Tibial nerve (tissue), 4 donors: ENCODE measurements around the gene QKI.
A peak's percentile ranks its signal among the peaks of the same experiment; 100 is the strongest.

Source experiments
- EP300 ChIP-seq, 2 donors: sonication (generic); formaldehyde crosslinking; IDR thresholded peaks; one replicate each; pipeline ENCODE4 v1.6.1; 2017; ENCODE audit warnings: antibody characterized with exemption in 2 of 2, mild to moderate bottlenecking in 1 of 2
- POLR2A ChIP-seq, 2 donors: fragments of 450-650 bp; IDR thresholded peaks; one replicate each; pipeline ENCODE4 v1.6.1; 2017; ENCODE audit warnings: antibody characterized with exemption in 2 of 2, mild to moderate bottlenecking in 2 of 2, moderate library complexity in 2 of 2
- TF ChIP-seq, protein P1 (sequence below), 5 experiments: fragments of 200-600 bp in 3 of 5; fragments of 450-650 bp in 2 of 5; sonication (generic) in 3 of 5; IDR thresholded peaks; one replicate each; pipeline ENCODE4 v1.5.1; 2016 to 2019; ENCODE audit warnings: antibody characterized with exemption in 5 of 5, mild to moderate bottlenecking in 3 of 5, moderate library complexity in 2 of 5

DNA sequence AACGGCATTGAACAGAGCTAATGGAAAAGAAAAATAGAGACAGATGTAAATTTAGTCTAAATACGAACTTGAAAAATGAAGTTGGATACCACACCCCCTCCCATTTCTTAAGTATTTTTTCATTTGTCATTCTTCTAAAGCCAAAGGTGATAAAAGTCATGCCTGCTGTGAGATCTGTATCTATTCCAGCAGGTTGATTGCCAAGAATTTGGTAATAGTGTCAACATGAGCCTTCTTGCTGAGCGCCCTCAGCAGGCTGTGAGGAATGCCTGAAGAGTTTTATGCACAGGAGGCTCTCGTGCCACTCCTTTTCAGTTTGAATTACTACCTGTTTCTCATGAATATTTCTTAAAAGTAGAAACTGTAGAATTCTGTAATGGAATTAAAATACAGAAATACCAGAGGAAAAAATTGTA is 165.4 kb downstream of the QKI start:
- TF ChIP-seq, protein P1, sequence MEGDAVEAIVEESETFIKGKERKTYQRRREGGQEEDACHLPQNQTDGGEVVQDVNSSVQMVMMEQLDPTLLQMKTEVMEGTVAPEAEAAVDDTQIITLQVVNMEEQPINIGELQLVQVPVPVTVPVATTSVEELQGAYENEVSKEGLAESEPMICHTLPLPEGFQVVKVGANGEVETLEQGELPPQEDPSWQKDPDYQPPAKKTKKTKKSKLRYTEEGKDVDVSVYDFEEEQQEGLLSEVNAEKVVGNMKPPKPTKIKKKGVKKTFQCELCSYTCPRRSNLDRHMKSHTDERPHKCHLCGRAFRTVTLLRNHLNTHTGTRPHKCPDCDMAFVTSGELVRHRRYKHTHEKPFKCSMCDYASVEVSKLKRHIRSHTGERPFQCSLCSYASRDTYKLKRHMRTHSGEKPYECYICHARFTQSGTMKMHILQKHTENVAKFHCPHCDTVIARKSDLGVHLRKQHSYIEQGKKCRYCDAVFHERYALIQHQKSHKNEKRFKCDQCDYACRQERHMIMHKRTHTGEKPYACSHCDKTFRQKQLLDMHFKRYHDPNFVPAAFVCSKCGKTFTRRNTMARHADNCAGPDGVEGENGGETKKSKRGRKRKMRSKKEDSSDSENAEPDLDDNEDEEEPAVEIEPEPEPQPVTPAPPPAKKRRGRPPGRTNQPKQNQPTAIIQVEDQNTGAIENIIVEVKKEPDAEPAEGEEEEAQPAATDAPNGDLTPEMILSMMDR (IDR thresholded peaks at IDR 0.05) = peak in 1 of 5 experiments; percentile 15
- TF ChIP-seq POLR2A (IDR thresholded peaks at IDR 0.05) (no peak), EP300 (IDR thresholded peaks at IDR 0.05) (peak in 1 of 2 donors; percentile 47)
